ENCODE data around the gene ACSL4.
"Not testable (repeated sequence)": the region's sequence is repeated elsewhere in the genome, so short reads cannot be mapped to it uniquely, and the experiment has no call there.

The ACSL4 gene

DNA sequence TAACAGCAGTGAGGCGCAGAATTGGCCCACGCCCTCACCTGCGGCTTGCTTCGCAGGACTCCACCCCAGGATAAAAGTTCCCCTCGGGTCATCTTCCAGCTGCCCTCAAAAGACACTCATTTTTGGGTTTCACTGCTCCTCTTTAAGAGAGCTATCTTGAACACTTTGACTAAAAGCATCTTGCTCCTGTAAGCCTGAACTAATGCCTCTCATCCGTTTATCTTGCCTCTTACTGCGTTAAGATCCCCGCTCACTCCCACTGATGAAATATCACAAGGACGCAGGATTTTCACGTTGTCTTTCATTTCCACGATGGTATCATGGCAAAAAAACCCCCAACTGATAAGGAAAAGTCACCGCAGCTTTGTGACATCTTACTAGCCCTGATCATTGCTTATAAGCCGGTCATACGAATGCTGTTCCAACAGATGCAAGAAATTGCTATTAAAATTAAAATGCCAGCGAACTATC is 591 bp upstream of the ACSL4 start:
- TF ChIP-seq, protein P1, sequence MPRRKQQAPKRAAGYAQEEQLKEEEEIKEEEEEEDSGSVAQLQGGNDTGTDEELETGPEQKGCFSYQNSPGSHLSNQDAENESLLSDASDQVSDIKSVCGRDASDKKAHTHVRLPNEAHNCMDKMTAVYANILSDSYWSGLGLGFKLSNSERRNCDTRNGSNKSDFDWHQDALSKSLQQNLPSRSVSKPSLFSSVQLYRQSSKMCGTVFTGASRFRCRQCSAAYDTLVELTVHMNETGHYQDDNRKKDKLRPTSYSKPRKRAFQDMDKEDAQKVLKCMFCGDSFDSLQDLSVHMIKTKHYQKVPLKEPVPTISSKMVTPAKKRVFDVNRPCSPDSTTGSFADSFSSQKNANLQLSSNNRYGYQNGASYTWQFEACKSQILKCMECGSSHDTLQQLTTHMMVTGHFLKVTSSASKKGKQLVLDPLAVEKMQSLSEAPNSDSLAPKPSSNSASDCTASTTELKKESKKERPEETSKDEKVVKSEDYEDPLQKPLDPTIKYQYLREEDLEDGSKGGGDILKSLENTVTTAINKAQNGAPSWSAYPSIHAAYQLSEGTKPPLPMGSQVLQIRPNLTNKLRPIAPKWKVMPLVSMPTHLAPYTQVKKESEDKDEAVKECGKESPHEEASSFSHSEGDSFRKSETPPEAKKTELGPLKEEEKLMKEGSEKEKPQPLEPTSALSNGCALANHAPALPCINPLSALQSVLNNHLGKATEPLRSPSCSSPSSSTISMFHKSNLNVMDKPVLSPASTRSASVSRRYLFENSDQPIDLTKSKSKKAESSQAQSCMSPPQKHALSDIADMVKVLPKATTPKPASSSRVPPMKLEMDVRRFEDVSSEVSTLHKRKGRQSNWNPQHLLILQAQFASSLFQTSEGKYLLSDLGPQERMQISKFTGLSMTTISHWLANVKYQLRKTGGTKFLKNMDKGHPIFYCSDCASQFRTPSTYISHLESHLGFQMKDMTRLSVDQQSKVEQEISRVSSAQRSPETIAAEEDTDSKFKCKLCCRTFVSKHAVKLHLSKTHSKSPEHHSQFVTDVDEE (CRISPR knock-in tag; IDR thresholded peaks at IDR 0.05): no peak
- TF ChIP-seq TOX (CRISPR knock-in tag; IDR thresholded peaks at IDR 0.05; ENCODE audit: borderline replicate concordance) (no peak), ISL1 (CRISPR knock-in tag; IDR thresholded peaks at IDR 0.05) (no peak), ESRRG (CRISPR knock-in tag; IDR thresholded peaks at IDR 0.05) (no peak), OSR1 (CRISPR knock-in tag; IDR thresholded peaks at IDR 0.05) (no peak)
- TF ChIP-seq, protein P2, sequence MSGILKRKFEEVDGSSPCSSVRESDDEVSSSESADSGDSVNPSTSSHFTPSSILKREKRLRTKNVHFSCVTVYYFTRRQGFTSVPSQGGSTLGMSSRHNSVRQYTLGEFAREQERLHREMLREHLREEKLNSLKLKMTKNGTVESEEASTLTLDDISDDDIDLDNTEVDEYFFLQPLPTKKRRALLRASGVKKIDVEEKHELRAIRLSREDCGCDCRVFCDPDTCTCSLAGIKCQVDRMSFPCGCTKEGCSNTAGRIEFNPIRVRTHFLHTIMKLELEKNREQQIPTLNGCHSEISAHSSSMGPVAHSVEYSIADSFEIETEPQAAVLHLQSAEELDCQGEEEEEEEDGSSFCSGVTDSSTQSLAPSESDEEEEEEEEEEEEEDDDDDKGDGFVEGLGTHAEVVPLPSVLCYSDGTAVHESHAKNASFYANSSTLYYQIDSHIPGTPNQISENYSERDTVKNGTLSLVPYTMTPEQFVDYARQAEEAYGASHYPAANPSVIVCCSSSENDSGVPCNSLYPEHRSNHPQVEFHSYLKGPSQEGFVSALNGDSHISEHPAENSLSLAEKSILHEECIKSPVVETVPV (CRISPR knock-in tag; IDR thresholded peaks at IDR 0.05): no peak
- ATAC-seq: no peak

DNA sequence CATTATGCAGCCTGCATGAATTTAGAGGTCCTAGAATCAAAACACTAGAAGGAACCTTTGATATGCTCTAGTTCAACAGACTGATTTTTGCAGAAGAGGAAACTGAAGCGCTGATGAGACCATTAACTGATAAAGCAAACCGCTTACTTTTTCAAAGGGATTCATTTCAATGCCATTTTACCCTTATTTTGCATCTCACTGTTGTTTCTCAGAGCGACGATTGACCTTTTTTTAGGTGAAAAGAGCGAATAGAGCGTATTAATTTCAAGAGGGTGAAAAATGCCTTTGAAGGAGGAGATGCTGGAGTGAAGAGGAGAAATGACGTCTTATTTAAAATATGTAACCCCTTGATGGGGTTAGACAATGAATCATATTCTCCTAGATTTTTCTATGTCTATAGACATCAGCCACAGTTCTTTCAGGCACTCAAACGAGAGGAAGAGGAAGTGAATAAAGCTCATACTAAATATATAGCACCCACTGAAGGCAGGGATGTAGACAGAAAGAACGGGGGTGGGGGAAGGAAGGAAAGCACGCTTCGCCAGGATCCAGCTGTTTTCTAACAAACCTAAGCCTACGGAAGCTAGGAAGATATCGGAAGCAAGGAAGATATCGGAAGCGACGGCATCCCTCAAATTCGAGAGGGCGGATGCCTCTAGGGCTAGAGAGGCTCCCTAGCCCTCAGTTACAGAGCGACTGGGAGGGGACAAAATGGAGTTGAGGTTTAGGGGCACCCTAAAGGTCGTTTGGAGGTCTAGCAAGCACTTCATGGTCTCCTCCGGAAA is 848 bp downstream of the ACSL4 start:
- no peak for TF ChIP-seq BACH2 (CRISPR knock-in tag; IDR thresholded peaks at IDR 0.05; ENCODE audit: borderline replicate concordance)
- TF ChIP-seq, protein P3, sequence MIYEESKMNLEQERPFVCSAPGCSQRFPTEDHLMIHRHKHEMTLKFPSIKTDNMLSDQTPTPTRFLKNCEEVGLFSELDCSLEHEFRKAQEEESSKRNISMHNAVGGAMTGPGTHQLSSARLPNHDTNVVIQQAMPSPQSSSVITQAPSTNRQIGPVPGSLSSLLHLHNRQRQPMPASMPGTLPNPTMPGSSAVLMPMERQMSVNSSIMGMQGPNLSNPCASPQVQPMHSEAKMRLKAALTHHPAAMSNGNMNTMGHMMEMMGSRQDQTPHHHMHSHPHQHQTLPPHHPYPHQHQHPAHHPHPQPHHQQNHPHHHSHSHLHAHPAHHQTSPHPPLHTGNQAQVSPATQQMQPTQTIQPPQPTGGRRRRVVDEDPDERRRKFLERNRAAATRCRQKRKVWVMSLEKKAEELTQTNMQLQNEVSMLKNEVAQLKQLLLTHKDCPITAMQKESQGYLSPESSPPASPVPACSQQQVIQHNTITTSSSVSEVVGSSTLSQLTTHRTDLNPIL (CRISPR knock-in tag; IDR thresholded peaks at IDR 0.05; ENCODE audit: low read depth): no peak
- no peak for TF ChIP-seq PPARA (CRISPR knock-in tag; IDR thresholded peaks at IDR 0.05; ENCODE audit: borderline replicate concordance)
- no peak for TF ChIP-seq ZNF565 (CRISPR knock-in tag; conservative IDR thresholded peaks at IDR 0.05; ENCODE audit: low read depth)
- TF ChIP-seq ZFP30 (CRISPR knock-in tag; IDR thresholded peaks at IDR 0.05): no peak
- no peak for TF ChIP-seq ZNF8 (CRISPR knock-in tag; IDR thresholded peaks at IDR 0.05)
- TF ChIP-seq, protein P4, sequence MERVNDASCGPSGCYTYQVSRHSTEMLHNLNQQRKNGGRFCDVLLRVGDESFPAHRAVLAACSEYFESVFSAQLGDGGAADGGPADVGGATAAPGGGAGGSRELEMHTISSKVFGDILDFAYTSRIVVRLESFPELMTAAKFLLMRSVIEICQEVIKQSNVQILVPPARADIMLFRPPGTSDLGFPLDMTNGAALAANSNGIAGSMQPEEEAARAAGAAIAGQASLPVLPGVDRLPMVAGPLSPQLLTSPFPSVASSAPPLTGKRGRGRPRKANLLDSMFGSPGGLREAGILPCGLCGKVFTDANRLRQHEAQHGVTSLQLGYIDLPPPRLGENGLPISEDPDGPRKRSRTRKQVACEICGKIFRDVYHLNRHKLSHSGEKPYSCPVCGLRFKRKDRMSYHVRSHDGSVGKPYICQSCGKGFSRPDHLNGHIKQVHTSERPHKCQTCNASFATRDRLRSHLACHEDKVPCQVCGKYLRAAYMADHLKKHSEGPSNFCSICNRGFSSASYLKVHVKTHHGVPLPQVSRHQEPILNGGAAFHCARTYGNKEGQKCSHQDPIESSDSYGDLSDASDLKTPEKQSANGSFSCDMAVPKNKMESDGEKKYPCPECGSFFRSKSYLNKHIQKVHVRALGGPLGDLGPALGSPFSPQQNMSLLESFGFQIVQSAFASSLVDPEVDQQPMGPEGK (CRISPR knock-in tag; IDR thresholded peaks at IDR 0.05; ENCODE audit: borderline replicate concordance): no peak
- ATAC-seq: peak; percentile 57

DNA sequence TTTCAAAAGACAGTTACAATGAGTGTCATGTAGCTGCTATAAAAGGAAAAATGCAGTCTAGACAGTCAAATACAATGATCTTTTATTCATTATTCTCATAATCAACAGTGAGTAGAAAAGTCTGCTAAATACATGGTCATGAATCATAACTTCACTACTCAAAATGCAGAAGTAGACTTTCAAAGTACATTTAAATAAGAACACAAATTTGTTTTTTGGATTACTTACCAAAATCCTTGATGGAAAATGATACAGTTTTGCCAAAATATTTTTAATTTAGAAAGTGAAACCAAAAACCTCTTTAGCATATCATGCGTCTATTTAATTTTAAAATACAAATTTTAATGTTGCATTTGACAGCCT is 4.9 kb downstream of the ACSL4 start:
- ATAC-seq: no peak
- no peak for TF ChIP-seq PPARA (CRISPR knock-in tag; IDR thresholded peaks at IDR 0.05; ENCODE audit: borderline replicate concordance)

DNA sequence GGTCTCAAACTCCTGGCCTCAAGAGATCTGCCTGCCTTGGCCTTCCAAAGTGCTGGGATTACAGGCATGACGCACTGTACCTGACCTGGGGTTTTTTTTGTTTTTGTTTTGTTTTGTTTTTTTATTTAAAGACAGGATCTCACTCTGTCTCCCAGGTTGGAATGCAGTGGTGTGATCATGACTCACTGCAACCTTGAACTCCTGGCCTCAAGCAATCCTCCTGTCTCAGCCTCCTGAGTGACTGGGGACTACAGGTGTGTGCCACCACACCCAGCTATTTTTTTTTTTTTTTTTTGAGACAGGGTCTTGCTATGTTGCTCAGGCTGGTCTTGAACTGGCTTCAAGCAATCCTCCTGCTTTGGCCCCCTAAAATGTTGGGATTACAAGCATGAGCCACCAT is 8.1 kb downstream of the ACSL4 start:
- ATAC-seq: not testable (repeated sequence)

DNA sequence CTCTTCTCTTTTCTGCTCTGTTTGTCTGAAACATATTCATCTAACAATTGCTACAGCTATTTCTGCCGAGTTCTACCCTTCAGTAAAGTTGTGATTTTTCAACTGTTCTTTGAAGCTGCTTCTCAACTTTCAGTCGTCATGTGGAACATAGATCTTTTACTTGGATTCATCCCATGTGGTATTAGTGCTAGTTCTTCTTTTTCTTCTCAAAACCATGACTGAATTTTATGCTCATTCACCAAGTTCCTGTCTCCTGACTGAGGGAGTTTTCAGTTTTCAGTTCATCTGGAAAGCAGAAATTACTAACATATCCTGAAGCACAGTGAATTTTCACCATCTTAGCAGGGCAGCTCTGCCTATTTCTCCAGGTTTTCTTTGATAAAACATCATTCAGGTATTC is 12.1 kb downstream of the ACSL4 start:
- ATAC-seq: no peak
- TF ChIP-seq ESRRG (CRISPR knock-in tag; IDR thresholded peaks at IDR 0.05) (no peak), ZFP3 (CRISPR knock-in tag; IDR thresholded peaks at IDR 0.05) (no peak)
- TF ChIP-seq, protein P5, sequence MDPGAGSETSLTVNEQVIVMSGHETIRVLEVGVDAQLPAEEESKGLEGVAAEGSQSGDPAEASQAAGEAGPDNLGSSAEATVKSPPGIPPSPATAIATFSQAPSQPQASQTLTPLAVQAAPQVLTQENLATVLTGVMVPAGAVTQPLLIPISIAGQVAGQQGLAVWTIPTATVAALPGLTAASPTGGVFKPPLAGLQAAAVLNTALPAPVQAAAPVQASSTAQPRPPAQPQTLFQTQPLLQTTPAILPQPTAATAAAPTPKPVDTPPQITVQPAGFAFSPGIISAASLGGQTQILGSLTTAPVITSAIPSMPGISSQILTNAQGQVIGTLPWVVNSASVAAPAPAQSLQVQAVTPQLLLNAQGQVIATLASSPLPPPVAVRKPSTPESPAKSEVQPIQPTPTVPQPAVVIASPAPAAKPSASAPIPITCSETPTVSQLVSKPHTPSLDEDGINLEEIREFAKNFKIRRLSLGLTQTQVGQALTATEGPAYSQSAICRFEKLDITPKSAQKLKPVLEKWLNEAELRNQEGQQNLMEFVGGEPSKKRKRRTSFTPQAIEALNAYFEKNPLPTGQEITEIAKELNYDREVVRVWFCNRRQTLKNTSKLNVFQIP (CRISPR knock-in tag; IDR thresholded peaks at IDR 0.05; ENCODE audit: borderline replicate concordance, low read depth): no peak

All from SK-N-SH treated with all-trans-retinoic acid at 6 μM for 48 hours (cell line).